Neural progenitor cell (in vitro differentiated cells): ENCODE results near the gene DEFB129. TPM values are rescaled to one million over a fixed set of nuclear protein-coding genes. Genes with fewer than 3 reads are reported as not detected.

ENCODE experiments used
- DNase-seq: peaks from one replicate; pipeline ENCODE4 v3.0.0-alpha.2; 2016; ENCODE audit warnings: low spot score
- H2AFZ ChIP-seq: fragments of 200-600 bp; sonication (generic); replicated peaks from 2 replicates; pipeline ENCODE4 v1.6.1; 2016; ENCODE audit warnings: antibody characterized with exemption
- H3F3A ChIP-seq: fragments of 200-600 bp; sonication (generic); 2 replicates; pipeline ENCODE4 v1.6.1; 2016; ENCODE audit warnings: antibody characterized with exemption, low read depth
- H3K27ac ChIP-seq: fragments of 200-600 bp; sonication (generic); 2 replicates; pipeline ENCODE4 v1.5.1; 2016; ENCODE audit warnings: mild to moderate bottlenecking
- H3K27me3 ChIP-seq: fragments of 200-600 bp; sonication (generic); 2 replicates; pipeline ENCODE4 v1.6.1; 2016; ENCODE audit warnings: mild to moderate bottlenecking, moderate library complexity
- H3K36me3 ChIP-seq: fragments of 200-600 bp; sonication (generic); 2 replicates; pipeline ENCODE4 v1.5.1; 2016
- H3K4me1 ChIP-seq: fragments of 200-600 bp; sonication (generic); 2 replicates; pipeline ENCODE4 v1.6.1; 2016; ENCODE audit warnings: mixed run types
- H3K4me2 ChIP-seq: fragments of 200-600 bp; sonication (generic); 2 replicates; pipeline ENCODE4 v1.6.1; 2016
- H3K4me3 ChIP-seq: fragments of 200-600 bp; sonication (generic); 2 replicates; pipeline ENCODE4 v1.5.1; 2016
- H3K79me2 ChIP-seq: fragments of 200-600 bp; sonication (generic); 2 replicates; pipeline ENCODE4 v1.6.1; 2016; ENCODE audit warnings: low read depth
- H3K9ac ChIP-seq: fragments of 200-600 bp; sonication (generic); 2 replicates; pipeline ENCODE4 v1.6.1; 2016
- H3K9me3 ChIP-seq: fragments of 200-600 bp; sonication (generic); 2 replicates; pipeline ENCODE4 v1.5.1; 2016; ENCODE audit warnings: low read depth
- H4K20me1 ChIP-seq: fragments of 200-600 bp; sonication (generic); 2 replicates; pipeline ENCODE4 v1.6.1; 2016; ENCODE audit warnings: low read depth
- H3K27ac Mint-ChIP-seq: 3 replicates; pipeline ENCODE4 v1.8.0; 2021; ENCODE audit warnings: mixed read lengths
- H3K27me3 Mint-ChIP-seq: 2 replicates; pipeline ENCODE4 v1.8.0; 2022; ENCODE audit warnings: low read depth, mild to moderate bottlenecking, inconsistent platforms, moderate library complexity, mixed read lengths; ENCODE audit not compliant: insufficient read depth
- H3K36me3 Mint-ChIP-seq: 3 replicates; pipeline ENCODE4 v1.8.0; 2021; ENCODE audit warnings: mixed read lengths
- H3K4me1 Mint-ChIP-seq: 3 replicates; pipeline ENCODE4 v1.8.0; 2021; ENCODE audit warnings: mixed read lengths
- H3K4me3 Mint-ChIP-seq: 3 replicates; pipeline ENCODE4 v1.8.0; 2021; ENCODE audit warnings: mild to moderate bottlenecking, moderate library complexity, mixed read lengths
- H3K9me3 Mint-ChIP-seq: 3 replicates; pipeline ENCODE4 v1.8.0; 2020; ENCODE audit warnings: mixed read lengths
- EZH2 ChIP-seq: fragments of 200-600 bp; sonication (generic); IDR thresholded peaks from 2 replicates; pipeline ENCODE4 v1.6.1; 2017; ENCODE audit warnings: antibody characterized with exemption, mild to moderate bottlenecking, moderate library complexity
- EZH2phosphoT487 ChIP-seq: fragments of 200-600 bp; sonication (generic); IDR thresholded peaks from 2 replicates; pipeline ENCODE4 v1.6.1; 2017; ENCODE audit warnings: antibody characterized with exemption
- total RNA-seq: library from RNA; depleted of rRNA; stranded (reverse); fragments of >200 nt; gene quantifications from 2 replicates; pipeline ENCODE4 v1.2.3, GENCODE V29; 2015; ENCODE audit warnings: low replicate concordance
- TF ChIP-seq, protein P1 (sequence below): fragments of 200-600 bp; sonication (generic); IDR thresholded peaks from 2 replicates; pipeline ENCODE4 v1.5.1; 2017; ENCODE audit warnings: antibody characterized with exemption, mild to moderate bottlenecking

DEFB129 gene
- total RNA-seq, 1 donor from 2014 or later = not detected

DNA sequence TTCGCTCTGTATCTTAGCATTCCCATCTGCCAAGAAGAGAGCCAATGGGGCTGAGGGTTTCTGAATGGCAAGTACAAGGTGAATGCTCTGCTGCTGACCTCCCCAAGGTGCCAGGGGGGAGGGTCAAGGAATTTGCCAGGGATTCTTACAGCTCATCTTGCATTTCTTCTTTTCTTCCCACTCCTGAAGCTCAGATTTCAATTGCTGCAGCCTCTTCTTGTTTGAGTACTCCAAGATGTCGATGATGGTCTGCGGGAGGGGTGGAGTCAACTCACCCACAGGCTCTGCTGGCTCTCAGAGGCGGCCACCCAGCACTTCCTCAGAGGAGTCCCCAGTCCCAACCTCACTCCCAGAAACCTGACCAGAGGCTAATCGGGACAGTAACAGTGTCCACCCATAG lies 51.1 kb downstream of the DEFB129 start:
- no peak overlapping the region for H3K4me2 ChIP-seq
- TF ChIP-seq EZH2phosphoT487 = no peak
- TF ChIP-seq EZH2 = no peak
- TF ChIP-seq, protein P1, sequence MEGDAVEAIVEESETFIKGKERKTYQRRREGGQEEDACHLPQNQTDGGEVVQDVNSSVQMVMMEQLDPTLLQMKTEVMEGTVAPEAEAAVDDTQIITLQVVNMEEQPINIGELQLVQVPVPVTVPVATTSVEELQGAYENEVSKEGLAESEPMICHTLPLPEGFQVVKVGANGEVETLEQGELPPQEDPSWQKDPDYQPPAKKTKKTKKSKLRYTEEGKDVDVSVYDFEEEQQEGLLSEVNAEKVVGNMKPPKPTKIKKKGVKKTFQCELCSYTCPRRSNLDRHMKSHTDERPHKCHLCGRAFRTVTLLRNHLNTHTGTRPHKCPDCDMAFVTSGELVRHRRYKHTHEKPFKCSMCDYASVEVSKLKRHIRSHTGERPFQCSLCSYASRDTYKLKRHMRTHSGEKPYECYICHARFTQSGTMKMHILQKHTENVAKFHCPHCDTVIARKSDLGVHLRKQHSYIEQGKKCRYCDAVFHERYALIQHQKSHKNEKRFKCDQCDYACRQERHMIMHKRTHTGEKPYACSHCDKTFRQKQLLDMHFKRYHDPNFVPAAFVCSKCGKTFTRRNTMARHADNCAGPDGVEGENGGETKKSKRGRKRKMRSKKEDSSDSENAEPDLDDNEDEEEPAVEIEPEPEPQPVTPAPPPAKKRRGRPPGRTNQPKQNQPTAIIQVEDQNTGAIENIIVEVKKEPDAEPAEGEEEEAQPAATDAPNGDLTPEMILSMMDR = no peak
- no peak overlapping the region for H3K4me3 ChIP-seq
- no peaks in the 10 kb centered on the region for H3F3A ChIP-seq
- Mint-ChIP-seq H3K27ac (no peak overlapping the region), H3K36me3 (peaks cover 41% of the 10 kb centered on the region), H3K4me3 (no peak overlapping the region), H3K4me1 (peaks cover 2% of the 10 kb centered on the region), H3K9me3 (no peaks in the 10 kb centered on the region), H3K27me3 (peaks cover 9% of the 10 kb centered on the region)
- H3K27me3 ChIP-seq = no peaks in the 10 kb centered on the region
- no peaks in the 10 kb centered on the region for H3K9me3 ChIP-seq
- DNase-seq = no peak
- no peak overlapping the region for H2AFZ ChIP-seq
- no peak overlapping the region for H3K9ac ChIP-seq
- no peaks in the 10 kb centered on the region for H3K4me1 ChIP-seq
- H3K79me2 ChIP-seq = no peaks in the 10 kb centered on the region
- no peak overlapping the region for H3K27ac ChIP-seq
- H4K20me1 ChIP-seq = no peaks in the 10 kb centered on the region
- no peaks in the 10 kb centered on the region for H3K36me3 ChIP-seq

DNA sequence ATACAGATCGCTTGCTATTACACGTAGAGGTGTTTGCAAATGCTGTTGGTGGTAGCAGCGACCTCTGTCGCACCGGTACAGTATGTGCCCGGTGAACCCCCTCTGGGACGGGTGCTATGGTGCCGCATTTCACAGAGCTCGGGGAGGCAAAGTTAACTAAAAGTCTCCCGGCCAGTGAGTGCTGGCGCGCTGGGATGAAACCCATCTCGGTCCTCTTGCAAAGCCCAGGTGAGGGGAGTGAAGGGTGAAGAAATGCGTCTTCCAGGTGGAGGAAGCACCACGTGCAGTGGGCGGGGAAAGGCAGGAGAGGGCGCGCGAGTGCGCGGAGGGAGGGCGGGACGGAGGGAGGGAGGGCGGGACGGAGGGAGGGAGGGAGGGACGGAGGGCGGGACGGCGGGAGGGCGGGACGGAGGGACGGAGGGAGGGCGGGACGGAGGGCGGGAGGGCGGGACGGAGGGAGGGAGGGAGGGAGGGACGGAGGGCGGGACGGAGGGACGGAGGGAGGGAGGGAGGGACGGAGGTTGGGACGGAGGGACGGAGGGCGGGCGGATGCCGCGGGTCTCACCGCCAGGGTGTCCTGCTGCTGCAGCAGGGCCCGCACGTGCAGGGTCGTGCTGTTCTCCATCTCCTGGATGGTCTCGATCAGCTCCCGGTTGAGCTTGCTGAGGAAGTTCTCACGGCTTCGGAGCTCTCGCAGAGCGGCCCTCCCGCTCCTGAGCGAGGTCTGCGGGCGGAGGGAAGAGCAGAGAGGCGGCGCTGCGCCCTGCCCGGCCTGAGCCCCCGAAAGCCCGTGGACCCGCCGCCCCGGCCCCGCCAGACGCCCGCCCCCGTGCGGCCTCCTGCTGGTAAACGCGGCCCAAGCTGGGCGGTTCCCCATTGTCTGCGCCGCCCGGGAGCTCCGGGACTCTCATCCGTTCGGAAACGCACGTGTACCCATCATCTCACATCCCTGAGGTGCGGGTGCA lies 51.8 kb downstream of the DEFB129 start:
- Histone ChIP-seq H3K4me2 (peak overlapping the region; percentile 42), H3K27ac (no peak overlapping the region), H2AFZ (no peak overlapping the region), H3K36me3 (no peaks in the 10 kb centered on the region), H3F3A (no peaks in the 10 kb centered on the region), H3K79me2 (no peaks in the 10 kb centered on the region), H4K20me1 (no peaks in the 10 kb centered on the region), H3K4me1 (no peaks in the 10 kb centered on the region), H3K9me3 (no peaks in the 10 kb centered on the region), H3K4me3 (no peak overlapping the region), H3K9ac (no peak overlapping the region), H3K27me3 (no peaks in the 10 kb centered on the region)
- Mint-ChIP-seq H3K9me3 (no peaks in the 10 kb centered on the region), H3K27ac (no peak overlapping the region), H3K4me1 (peaks cover 2% of the 10 kb centered on the region), H3K27me3 (peaks cover 11% of the 10 kb centered on the region), H3K36me3 (peaks cover 44% of the 10 kb centered on the region), H3K4me3 (peak overlapping the region; percentile 35)
- TF ChIP-seq EZH2phosphoT487 (no peak), EZH2 (no peak)
- TF ChIP-seq, protein P1 = peak; percentile 24
- peak; percentile 33 for DNase-seq

Other genes with a start within 250 kb of the DEFB129 start
- not detected in 2 replicates for gene DEFB125, start 139.6 kb upstream of the DEFB129 start, total RNA-seq
- not detected in 2 replicates for gene DEFB126, start 84.7 kb upstream of the DEFB129 start, total RNA-seq
- not detected in 2 replicates for gene DEFB127, start 69.8 kb upstream of the DEFB129 start, total RNA-seq
- not detected in 2 replicates for gene DEFB128, start 37.5 kb upstream of the DEFB129 start, total RNA-seq
- not detected in 2 replicates for gene DEFB132, start 30.5 kb downstream of the DEFB129 start, total RNA-seq
- 5.0 and 6.0 TPM in 2 replicates for gene C20orf96, start 63.5 kb downstream of the DEFB129 start, total RNA-seq
- gene ZCCHC3, start 70.3 kb downstream of the DEFB129 start, total RNA-seq = 24.2 and 43.4 TPM in 2 replicates
- gene SOX12, start 98.3 kb downstream of the DEFB129 start, total RNA-seq = 5.3 and 26.6 TPM in 2 replicates
- gene NRSN2, start 119.9 kb downstream of the DEFB129 start, total RNA-seq = 8.8 and 20.1 TPM in 2 replicates
- 0.43 and 3.7 TPM in 2 replicates for gene TRIB3, start 153.5 kb downstream of the DEFB129 start, total RNA-seq
- gene RBCK1, start 181.0 kb downstream of the DEFB129 start, total RNA-seq = 24.3 and 60.7 TPM in 2 replicates
- 23.2 and 24.4 TPM in 2 replicates for gene TBC1D20, start 235.3 kb downstream of the DEFB129 start, total RNA-seq